Measurements from ENCODE around the gene HIRIP3.

HIRIP3 gene

GRCh38 chr16:29990034-29990433 lies 5.4 kb downstream of the HIRIP3 start:
- no peak overlapping the region for H3K4me3 ChIP-seq (ENCODE audit: low read depth, low read length)
- TF ChIP-seq, protein P1, sequence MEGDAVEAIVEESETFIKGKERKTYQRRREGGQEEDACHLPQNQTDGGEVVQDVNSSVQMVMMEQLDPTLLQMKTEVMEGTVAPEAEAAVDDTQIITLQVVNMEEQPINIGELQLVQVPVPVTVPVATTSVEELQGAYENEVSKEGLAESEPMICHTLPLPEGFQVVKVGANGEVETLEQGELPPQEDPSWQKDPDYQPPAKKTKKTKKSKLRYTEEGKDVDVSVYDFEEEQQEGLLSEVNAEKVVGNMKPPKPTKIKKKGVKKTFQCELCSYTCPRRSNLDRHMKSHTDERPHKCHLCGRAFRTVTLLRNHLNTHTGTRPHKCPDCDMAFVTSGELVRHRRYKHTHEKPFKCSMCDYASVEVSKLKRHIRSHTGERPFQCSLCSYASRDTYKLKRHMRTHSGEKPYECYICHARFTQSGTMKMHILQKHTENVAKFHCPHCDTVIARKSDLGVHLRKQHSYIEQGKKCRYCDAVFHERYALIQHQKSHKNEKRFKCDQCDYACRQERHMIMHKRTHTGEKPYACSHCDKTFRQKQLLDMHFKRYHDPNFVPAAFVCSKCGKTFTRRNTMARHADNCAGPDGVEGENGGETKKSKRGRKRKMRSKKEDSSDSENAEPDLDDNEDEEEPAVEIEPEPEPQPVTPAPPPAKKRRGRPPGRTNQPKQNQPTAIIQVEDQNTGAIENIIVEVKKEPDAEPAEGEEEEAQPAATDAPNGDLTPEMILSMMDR (conservative IDR thresholded peaks at IDR 0.05; ENCODE audit: low read depth, low read length) = no peak
- no peak for DNase-seq (ENCODE audit: low read depth)

DNA sequence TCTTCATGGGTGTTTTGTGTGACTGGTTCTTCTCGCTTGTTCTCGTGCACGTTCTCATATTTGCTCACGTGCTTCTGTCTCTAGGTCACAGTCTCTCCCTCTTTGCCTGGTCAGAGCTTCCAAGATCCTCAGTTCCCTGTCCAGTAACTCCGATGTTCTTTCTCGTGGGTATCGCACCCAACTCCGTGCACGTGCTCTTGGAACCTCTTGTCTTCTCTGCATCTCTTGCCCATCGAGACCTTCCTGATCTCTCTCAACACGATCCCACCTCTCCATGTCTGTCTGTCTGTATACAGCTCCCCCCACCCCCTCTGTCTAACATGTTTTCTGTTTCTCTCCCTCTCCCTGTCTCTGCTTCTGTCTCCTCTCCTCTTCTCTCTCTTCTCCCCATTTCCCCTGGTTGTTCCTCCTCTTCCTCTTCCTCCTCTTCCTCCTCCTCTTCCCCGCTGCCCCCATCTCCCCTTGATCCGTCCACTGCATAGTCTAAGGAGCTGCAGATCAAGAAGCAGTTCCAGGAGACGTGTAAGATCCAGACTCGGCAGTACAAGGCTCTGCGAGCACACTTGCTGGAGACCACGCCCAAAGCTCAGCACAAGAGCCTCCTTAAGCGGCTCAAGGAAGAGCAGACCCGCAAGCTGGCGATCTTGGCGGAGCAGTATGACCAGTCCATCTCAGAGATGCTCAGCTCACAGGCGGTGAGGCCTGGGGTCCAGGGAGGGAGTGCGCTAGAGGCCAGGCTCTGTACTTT lies 6.1 kb downstream of the HIRIP3 start:
- DNase-seq (ENCODE audit: low read depth) = no peak
- TF ChIP-seq, protein P1 (conservative IDR thresholded peaks at IDR 0.05; ENCODE audit: low read depth, low read length) = no peak
- no peak overlapping the region for H3K4me3 ChIP-seq (ENCODE audit: low read depth, low read length)

- TF ChIP-seq, protein P1 (conservative IDR thresholded peaks at IDR 0.05; ENCODE audit: low read depth, low read length) = no peak
- no peak for DNase-seq (ENCODE audit: low read depth)
- H3K4me3 ChIP-seq (ENCODE audit: low read depth, low read length) = no peak overlapping the region
Measured at GRCh38 chr16:29988346-29989075, 6.9 kb downstream of the HIRIP3 start.

GRCh38 chr16:29987371-29988085 lies 7.9 kb downstream of the HIRIP3 start:
- no peak for DNase-seq (ENCODE audit: low read depth)

DNA sequence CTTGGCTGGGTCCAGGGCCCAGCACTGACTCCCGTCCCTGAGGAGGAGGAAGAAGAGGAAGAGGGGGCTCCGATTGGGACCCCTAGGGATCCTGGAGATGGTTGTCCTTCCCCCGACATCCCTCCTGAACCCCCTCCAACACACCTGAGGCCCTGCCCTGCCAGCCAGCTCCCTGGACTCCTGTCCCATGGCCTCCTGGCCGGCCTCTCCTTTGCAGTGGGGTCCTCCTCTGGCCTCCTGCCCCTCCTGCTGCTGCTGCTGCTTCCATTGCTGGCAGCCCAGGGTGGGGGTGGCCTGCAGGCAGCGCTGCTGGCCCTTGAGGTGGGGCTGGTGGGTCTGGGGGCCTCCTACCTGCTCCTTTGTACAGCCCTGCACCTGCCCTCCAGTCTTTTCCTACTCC lies 8.5 kb downstream of the HIRIP3 start:
- DNase-seq (ENCODE audit: low read depth) = no peak
- H3K4me3 ChIP-seq (ENCODE audit: low read depth, low read length) = no peak overlapping the region
- TF ChIP-seq, protein P1 (conservative IDR thresholded peaks at IDR 0.05; ENCODE audit: low read depth, low read length) = no peak

More at GRCh38 chr16:29987371-29988085, 7.9 kb downstream of the HIRIP3 start:
- TF ChIP-seq, protein P1 (conservative IDR thresholded peaks at IDR 0.05; ENCODE audit: low read depth, low read length) = no peak
- no peak overlapping the region for H3K4me3 ChIP-seq (ENCODE audit: low read depth, low read length)

DNA sequence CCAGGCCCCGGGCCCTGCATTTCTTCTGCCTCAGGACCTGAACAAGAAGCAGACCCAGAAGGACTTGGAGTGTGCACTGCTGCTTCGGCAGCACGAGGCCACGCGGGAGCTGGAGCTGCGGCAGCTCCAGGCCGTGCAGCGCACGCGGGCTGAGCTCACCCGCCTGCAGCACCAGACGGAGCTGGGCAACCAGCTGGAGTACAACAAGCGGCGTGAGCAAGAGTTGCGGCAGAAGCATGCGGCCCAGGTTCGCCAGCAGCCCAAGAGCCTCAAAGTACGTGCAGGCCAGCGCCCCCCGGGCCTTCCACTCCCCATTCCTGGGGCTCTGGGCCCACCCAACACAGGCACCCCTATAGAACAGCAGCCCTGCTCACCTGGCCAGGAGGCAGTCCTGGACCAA lies 9.2 kb downstream of the HIRIP3 start:
- DNase-seq (ENCODE audit: low read depth) = no peak
- TF ChIP-seq, protein P1 (conservative IDR thresholded peaks at IDR 0.05; ENCODE audit: low read depth, low read length) = no peak
- H3K4me3 ChIP-seq (ENCODE audit: low read depth, low read length) = no peak overlapping the region

Measured in choroid plexus epithelial cell (primary cell).